GM20431 (cell line): Measurements from ENCODE around the gene GARIN6.

Experiments used
- in situ Hi-C: fragments of 300-500 bp; cut with MseI, MboI; formaldehyde crosslinking; loops from one replicate; pipeline ENCODE4 v1.15.0; 2020; ENCODE audit warnings: low sequenced_read_pairs; ENCODE audit not compliant: unreplicated experiment

The GARIN6 gene

DNA sequence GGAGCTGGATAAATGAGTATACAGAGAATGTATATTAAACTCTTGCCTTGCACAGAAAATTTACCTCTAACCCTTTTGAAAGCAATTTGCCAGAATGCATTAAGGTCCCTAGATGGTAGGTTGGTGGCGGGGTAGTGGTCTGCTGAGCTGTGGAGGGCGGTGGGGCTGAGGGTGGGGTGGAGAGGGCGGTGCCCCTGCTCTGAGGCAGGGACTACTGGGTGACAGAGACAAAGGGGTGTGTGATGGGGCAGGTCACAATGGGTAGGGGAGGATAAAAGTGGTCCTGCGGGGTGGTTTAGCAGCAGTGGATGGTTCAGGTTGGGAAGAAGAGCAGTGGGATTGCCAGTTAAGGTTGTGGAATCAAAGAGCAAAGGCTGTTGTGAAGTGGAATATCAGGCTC lies at the start of gene GARIN6:
Gene GARIN6, plus strand, starts transcription at position 301 of the 400 bp plus-strand sequence. CDS start 422 bp downstream, outside the sequence.
- in situ Hi-C loops, result no loop called here

DNA sequence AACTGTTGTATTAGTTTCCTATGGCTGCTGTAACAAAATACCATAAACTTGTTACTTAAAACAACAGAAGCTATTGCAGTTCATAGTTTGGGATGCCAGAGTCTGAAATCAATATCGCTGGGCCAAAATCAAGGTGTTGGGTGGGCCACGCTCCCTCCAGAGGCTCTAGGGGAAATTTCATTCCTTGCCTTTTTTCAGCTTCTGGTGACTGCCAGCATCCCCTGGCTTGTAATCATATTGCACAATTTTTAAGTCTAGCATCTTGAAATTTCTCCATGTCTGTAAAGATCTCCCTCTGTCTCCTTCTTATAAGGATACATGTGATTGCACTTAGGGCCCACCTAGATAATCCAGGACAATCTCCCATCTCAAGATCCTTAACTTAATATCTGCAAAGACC lies 48.8 kb upstream of the GARIN6 start:
- in situ Hi-C loops, result no loop called here

DNA sequence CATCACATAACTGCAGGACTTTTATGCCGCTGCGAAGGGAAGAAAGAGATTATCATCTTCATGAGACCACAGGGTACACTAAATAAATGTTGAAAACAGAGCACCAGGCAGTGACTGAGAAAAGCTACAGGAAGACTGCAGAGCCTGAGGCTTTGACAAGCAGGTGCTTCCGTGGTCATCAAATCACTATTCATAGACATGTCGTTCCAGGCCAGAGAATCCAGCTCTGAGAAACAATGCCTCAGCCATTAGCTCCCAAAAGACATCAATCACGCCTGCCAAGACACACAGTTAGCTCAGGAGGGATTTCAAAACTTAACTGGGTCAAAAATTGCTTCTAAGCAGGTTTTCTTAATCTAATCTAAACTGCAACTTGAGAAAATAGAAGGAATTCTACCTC lies 47.2 kb upstream of the GARIN6 start:
- in situ Hi-C loops, result loop anchor here (25.0 kb wide), 1 partner anchor 213 kb away; no protein-coding TSS in a partner anchor

DNA sequence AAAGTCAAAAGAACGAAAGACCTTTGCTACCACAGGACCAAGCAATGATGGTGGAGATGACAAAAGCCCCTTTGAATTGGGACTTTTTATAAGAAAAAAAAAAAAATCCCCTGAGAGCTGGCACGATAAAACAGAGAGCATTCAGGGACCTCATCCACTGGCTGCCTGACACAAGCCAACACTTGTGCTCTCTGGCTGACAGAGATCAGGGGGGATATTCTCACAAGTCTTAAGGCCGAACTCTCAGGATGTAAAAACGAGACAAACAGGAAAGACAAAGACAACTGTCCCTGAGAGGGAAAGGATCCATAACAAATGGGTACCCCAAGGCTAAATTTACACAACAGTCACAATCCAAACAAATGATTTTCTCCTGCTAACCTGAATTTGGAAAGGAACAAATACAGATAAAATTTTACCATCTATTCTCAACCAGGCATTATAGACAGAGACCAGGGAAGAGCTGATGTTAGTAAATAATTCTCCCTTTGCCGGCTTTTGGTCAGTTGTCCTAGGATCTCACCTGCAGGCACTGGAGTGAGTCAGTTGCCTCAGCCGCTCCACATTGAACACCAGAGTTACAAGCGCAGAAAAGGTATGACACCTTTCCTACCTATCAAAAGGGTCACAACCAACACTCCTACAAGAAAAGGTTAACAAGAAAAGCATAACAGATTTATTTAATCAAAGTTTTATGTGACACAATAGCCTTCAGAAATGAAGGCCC lies 37.9 kb upstream of the GARIN6 start:
- in situ Hi-C loops, result loop anchor here (25.0 kb wide), 1 partner anchor 222 kb away; no protein-coding TSS in a partner anchor

DNA sequence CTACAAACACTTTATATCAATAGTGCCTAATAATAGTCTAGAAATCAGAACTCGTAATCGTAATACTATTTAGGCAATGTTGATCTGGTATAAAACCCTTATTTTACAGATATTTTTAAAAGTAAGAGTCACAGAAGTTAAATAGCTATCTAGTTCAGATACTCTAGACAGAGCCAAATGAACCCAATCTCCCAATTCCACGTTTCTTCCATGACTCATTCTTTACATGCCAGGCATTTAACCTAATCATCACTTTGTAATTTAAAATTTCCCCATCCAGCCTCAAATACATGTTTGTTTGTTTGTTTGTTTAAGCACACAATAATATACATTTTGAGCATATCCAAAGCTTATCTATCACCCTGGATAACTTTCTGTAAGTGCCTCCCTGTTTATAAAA lies 36.4 kb upstream of the GARIN6 start:
- in situ Hi-C loops, result loop anchor here (25.0 kb wide), 1 partner anchor 224 kb away; no protein-coding TSS in a partner anchor

DNA sequence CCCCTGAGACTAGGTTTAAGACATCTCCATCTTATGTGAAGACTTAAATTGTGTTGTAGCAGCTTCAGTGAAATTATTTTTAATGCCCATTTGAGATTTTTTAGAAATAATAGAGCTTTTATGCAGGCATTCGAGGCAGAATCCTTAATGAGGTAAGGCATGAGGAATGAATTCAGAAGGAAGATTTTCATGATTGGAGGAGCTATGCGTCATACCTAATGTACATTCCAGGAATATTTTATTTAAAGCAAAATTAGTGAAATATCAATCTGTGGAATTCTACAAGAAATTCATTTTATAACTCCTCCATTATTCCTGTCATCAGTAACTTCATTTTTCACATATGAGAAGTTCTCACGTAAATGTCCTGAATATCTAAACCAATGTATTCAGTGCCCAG lies 36.0 kb upstream of the GARIN6 start:
- in situ Hi-C loops, result loop anchor here (25.0 kb wide), 1 partner anchor 224 kb away; no protein-coding TSS in a partner anchor

DNA sequence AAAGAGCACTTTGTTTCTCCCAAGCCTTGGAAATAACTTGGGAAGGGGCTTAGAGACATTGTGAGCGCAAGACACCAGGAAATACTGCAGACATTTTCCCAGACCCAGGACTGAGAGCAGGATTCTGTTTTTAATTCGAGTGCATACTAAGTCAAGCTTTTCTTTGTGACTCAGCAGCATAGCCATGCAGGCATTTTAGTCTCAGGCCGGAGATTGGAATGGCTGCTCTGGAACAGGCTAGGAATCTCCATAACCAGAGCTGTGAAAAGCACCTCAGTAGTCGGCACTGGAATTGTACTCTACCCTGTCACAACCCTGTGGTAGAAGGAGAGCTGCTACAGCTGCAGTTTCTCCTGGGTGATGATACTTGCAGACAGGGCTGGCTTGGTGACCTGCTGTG lies 28.9 kb upstream of the GARIN6 start:
- in situ Hi-C loops, result loop anchor here (25.0 kb wide), 1 partner anchor 231 kb away; no protein-coding TSS in a partner anchor

DNA sequence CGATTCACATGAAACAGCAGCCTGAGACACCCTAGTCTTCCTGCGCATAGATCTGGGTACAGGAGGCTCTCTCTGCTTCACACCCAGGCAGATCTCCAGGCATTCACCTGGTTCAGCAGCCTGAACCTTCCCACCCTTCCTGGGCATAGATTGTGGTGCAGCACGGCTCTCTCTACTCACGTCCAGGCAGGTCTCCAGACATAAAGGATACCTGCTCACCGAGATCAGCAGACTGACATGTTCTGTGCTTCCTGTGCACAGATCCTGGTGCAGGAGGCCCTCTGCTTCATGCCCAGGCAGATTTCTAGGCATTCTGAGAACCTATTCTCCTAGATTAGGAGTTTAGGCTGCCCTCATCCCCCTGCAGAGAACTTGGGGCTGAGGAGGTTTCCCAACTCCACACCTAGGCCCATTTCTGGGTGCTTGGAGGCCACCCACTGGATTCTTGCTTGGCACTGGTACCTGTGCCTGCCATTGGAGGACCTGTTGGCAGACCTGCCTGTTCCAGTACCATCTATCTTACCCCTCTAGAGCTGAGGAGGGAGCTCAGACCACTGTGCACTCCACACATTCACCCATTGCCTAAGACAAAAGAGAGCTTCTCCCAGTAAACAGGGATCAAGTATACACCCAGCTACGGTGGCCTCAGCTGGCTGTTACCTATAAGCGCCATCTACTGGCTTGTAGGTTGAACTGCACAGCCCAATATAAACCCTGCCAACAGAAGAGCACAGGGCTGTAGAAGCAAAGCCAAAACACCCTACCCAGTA lies 28.0 kb upstream of the GARIN6 start:
- in situ Hi-C loops, result loop anchor here (25.0 kb wide), 1 partner anchor 232 kb away; no protein-coding TSS in a partner anchor

DNA sequence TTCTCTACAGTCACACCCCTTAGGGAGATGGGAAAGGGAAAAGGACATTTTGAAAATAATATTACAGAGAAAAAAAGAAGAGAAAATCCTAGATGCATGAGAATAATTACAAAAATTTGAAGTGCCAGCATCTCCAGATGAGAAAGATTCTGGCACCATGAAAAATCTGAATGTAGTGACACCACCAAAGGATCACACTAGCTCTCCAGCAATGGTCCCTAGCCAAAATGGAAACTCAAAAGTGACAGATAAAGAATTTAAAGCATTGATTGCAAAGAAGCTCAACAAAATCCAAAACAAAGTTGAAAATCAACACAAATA lies 27.4 kb upstream of the GARIN6 start:
- in situ Hi-C loops, result loop anchor here (25.0 kb wide), 1 partner anchor 233 kb away; no protein-coding TSS in a partner anchor

DNA sequence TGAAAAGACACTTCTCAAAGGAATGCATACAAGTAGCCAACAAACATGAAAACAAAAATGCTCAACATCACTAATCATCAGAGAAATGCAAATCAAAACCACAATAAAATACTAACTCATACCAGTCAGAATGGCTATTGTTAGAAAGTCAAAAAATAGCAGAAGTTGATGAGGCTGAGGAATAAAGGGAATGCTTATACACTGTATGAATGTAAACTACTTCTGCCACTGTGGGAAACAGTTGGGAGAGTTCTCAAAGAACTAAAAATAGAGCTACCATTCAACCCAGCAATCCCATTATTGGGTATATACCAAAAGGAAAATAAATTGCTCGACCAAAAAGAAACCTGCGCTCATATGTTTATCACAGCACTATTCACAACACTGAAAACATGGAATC lies 23.0 kb upstream of the GARIN6 start:
- in situ Hi-C loops, result loop anchor here (25.0 kb wide), 1 partner anchor 237 kb away; no protein-coding TSS in a partner anchor

DNA sequence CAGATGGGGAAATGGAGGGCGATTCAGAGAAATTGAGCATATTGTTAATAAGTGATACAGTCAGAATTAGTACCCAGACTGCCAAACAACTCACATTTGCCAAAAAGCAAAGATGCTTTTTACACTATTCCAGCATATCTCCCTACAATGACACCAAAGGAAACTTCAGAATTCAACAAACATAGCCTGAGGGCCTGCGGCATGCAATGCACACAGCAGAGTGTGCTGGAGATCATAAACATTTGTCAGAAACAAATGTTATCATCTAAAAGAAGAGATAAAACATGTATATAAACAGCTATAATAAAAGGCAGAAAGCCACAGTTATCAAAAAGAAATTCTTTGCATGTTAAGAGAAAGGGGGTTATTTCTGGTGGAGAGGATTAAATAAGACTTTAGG lies 20.1 kb upstream of the GARIN6 start:
- in situ Hi-C loops, result no loop called here

DNA sequence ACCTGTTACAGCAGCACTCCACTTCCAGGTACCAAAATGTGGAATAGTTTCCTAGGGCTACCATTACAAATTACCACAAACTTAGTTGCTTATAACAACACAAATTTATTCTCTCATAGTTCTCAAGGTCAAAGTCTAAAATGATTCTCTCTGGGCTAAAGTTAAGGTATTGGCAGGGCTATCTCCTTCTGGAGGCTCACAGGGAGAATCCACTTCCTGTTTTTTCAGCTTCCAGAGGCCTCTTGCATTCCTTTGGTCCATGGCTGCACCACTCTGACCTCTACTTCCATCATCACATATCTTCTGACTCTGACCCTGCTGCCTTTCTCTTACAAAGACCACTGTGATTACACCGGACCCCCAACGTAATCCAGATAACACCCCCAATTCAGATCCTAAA lies 2.9 kb upstream of the GARIN6 start:
- in situ Hi-C loops, result no loop called here

DNA sequence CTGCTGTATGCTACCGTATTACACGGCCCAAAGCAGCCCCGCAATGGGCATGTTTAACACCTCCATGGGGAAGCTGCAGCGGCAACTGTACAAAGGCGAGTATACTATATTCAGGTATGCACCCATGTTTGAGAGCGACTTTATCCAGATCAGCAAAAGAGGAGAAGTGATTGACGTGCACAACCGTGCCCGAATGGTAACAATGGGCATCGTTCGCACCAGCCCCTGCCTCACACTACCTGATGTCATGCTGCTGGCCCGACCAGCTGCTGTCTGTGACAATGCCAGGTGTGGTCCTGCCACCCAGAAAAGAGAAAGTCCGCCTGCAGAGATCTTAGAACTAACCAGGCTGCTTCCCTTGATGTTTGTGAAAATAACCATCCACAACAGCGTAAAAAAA lies 630 bp downstream of the GARIN6 start:
- in situ Hi-C loops, result no loop called here

DNA sequence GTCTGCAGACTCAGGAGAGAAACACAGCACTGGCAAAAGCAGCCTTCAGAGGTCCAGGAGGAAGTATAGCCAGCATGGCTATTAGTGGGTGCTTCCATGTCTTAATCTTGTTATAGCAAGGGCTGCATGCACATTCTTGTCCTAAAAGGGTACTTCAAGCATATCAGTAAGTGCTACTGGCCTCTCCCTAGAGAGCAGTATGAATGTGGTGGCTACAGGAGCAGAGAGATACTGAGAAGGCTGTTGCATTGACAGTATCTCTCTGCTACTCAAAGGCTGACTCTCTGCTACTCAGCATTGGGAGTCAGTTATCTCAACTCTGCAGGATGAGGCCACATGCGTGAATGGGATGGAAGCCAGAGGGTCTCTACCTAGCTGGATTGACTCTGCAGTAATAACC lies 2.0 kb downstream of the GARIN6 start:
- in situ Hi-C loops, result no loop called here

DNA sequence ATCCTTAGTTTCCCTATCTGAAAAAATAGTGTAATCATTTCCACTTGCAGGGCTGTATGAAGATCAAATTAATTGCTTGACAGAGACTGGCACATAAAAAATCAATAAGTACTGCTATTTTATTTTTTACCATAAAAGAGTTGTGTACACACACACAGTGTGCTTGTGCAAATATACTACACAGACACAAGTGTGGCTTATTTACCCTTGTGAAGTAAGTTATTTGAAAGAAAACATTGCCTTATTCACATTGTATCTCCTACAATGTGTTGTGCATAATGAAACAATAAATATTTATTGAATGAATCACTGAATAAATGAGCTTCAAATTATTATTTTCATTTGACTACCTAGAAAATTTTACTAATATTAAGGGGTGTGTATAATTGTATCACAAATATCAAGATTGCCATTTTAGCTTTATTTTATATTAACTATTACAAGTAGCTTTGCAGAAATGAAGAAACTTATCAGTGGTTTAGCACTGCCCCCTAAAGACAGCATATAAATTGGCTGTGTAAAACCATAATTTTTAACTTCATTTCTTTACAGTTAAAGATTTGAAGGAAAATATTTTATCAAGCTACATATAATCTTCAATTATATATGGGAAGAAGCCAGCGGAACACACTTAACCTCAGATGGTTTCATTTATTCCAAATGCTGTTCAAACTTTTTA lies 11.3 kb downstream of the GARIN6 start:
- in situ Hi-C loops, result loop anchor here (25.0 kb wide), 1 partner anchor 622 kb away; no protein-coding TSS in a partner anchor

DNA sequence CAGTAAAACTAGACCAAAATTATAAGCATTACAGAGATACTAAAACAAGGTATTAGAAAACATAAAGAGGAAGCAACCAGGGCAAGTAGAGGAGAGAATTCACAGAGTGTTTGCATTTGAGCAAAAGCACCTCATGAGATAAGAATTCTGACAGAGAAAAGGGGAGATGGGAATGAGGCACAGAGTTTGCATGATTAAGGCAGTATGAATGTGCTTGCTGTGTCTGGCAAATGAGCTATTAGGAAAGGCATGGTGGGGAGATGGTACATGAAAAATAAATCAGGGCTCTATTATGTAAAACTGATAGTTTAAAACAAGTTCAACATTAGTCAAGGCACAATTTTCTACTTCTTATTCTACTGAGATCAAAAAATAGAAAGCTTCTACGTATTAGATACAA lies 23.1 kb downstream of the GARIN6 start:
- in situ Hi-C loops, result loop anchor here (25.0 kb wide), 1 partner anchor 633 kb away; no protein-coding TSS in a partner anchor

DNA sequence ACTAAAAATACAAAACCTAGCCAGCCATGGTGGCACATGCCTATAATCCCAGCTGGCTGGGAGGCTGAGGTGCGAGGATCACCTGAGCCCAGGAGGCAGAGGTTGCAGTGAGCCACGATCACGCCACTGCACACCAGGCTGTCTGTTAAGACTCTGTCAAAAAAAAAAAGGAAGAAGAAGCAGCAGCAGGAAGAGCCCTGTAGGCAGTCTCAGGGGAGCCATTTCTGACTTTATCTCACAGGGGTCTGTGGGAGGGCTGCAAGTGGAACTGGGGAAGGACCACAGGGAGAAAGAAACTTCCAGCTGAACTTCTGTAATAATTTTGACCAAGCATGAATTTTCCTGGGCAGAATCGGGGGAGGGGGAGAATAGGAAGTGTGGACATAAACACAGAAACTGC lies 32.7 kb downstream of the GARIN6 start:
- in situ Hi-C loops, result no loop called here

DNA sequence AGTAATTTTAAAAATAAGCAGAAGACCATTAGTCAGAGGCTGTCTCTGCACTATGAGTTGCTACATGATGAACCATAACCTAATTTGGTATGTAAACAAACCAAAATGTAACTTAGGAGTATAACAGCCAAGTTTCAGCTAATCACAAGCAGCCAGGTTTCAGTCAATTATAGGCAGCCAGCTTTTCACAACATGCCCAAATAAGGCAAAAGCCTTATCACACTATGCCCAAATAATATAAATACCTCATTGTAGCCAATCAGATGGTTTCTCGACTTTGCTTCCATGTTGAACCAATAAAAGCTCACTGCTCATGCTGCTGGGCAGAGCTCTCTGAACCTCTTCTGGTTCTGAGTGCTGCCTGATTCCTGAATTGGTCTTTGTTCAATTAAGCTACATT lies 38.6 kb downstream of the GARIN6 start:
- in situ Hi-C loops, result no loop called here

DNA sequence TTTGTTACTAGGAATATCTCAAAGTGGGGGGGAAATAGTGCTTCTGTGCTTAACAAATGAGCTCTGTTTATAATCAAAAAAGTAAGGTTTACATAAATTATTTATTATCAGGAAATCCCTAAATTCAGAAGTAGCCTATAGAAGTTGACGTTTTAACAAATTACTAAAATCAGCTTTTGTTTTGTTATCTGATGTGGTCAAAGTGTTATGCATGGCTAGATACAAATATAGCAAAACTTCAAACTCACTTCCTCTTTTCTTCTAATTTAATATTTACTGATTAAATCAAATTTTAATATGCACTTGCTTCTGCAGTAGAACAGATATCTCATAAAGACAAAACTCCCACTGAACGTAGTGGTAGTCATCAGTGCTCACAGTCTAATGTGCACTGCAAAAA lies 47.5 kb downstream of the GARIN6 start:
- in situ Hi-C loops, result no loop called here
